Stimulated activated CD8-positive, alpha-beta memory T cell treated with anti-CD3 and anti-CD28 coated beads, Interleukin-4, amount 100 ng/mL, for 1 hour (primary cell): ENCODE measurements around the gene MRO.
"Not testable (repeated sequence)": the region's sequence is repeated elsewhere in the genome, so short reads cannot be mapped to it uniquely, and the experiment has no call there.

ENCODE experiments used
- DNase-seq, 2 donors: peaks; one replicate each; pipeline ENCODE4 v3.0.0-alpha.2; 2020; ENCODE audit warnings: low read depth in 2 of 2, low spot score in 1 of 2

MRO gene

GRCh38 chr18:50836521-50836957 lies 16.7 kb upstream of the MRO start:
- DNase-seq = no peak

GRCh38 chr18:50833496-50833895 lies 13.7 kb upstream of the MRO start:
- not testable (repeated sequence) for DNase-seq

- no peak for DNase-seq
These were observed 12.9 kb upstream of the MRO start for GRCh38 chr18:50832754-50833153.

GRCh38 chr18:50830544-50830943 lies 10.7 kb upstream of the MRO start:
- no peak for DNase-seq

GRCh38 chr18:50829644-50830043 lies 9.8 kb upstream of the MRO start:
- DNase-seq = no peak

- DNase-seq = no peak
These were observed 6.2 kb upstream of the MRO start for GRCh38 chr18:50826027-50826426.

- DNase-seq = no peak
These were observed 5.8 kb upstream of the MRO start for GRCh38 chr18:50825621-50826020.

GRCh38 chr18:50822756-50823155 lies 2.9 kb upstream of the MRO start:
- DNase-seq = no peak

- DNase-seq = no peak
These were observed 1.2 kb upstream of the MRO start for GRCh38 chr18:50820901-50821520.

- no peak for DNase-seq
These were observed 639 bp downstream of the MRO start for GRCh38 chr18:50819027-50819727.

- no peak for DNase-seq
These were observed 3.2 kb downstream of the MRO start for GRCh38 chr18:50816419-50817166.

GRCh38 chr18:50814395-50814794 lies 5.4 kb downstream of the MRO start:
- DNase-seq = no peak

- DNase-seq = no peak
These were observed 6.5 kb downstream of the MRO start for GRCh38 chr18:50813353-50813752.

GRCh38 chr18:50812834-50813233 lies 7.0 kb downstream of the MRO start:
- DNase-seq = no peak

GRCh38 chr18:50807176-50807575 lies 12.6 kb downstream of the MRO start:
- no peak for DNase-seq

GRCh38 chr18:50806208-50806616 lies 13.6 kb downstream of the MRO start:
- no peak for DNase-seq

GRCh38 chr18:50805732-50806131 lies 14.1 kb downstream of the MRO start:
- no peak for DNase-seq

GRCh38 chr18:50803592-50803991 lies 16.2 kb downstream of the MRO start:
- DNase-seq = no peak

- DNase-seq = no peak
These were observed 17.7 kb downstream of the MRO start for GRCh38 chr18:50802141-50802540.

- DNase-seq = no peak
These were observed 22.7 kb downstream of the MRO start for GRCh38 chr18:50797142-50797541.

- no peak for DNase-seq
These were observed 23.3 kb downstream of the MRO start for GRCh38 chr18:50796495-50796894.
